GM23338 (cell line): ENCODE results near the gene USH1C. TPM values are rescaled to one million over a fixed set of nuclear protein-coding genes. Genes with fewer than 3 reads are reported as not detected.

ENCODE experiments used
- ATAC-seq: fragments of 200-7000 bp; cut with Tn5 transposase; 3 replicates; pipeline ENCODE4 v1.9.1; 2020
- DNase-seq: peaks from one replicate; pipeline ENCODE4 v3.0.0-alpha.2; 2015; ENCODE audit warnings: low spot score
- H2AFZ ChIP-seq: fragments of 200-600 bp; sonication (generic); 2 replicates; pipeline ENCODE4 v1.8.0; 2016; ENCODE audit warnings: antibody characterized with exemption, mild to moderate bottlenecking, moderate library complexity
- H3F3A ChIP-seq: fragments of 200-600 bp; sonication (generic); replicated peaks from 2 replicates; pipeline ENCODE4 v1.8.0; 2017; ENCODE audit warnings: antibody characterized with exemption, mixed run types, low read depth
- H3K27ac ChIP-seq: fragments of 200-600 bp; sonication (generic); 2 replicates; pipeline ENCODE4 v1.6.1; 2016; ENCODE audit warnings: low read depth
- H3K27me3 ChIP-seq: fragments of 200-600 bp; sonication (generic); 2 replicates; pipeline ENCODE4 v1.8.0; 2016; ENCODE audit warnings: mild to moderate bottlenecking, mixed run types, moderate library complexity; ENCODE audit not compliant: insufficient read depth
- H3K36me3 ChIP-seq: fragments of 200-600 bp; sonication (generic); 2 replicates; pipeline ENCODE4 v1.8.0; 2016; ENCODE audit warnings: mild to moderate bottlenecking; ENCODE audit not compliant: insufficient read depth
- H3K4me1 ChIP-seq: fragments of 200-600 bp; sonication (generic); 2 replicates; pipeline ENCODE4 v1.8.0; 2016; ENCODE audit warnings: mild to moderate bottlenecking, moderate library complexity; ENCODE audit not compliant: insufficient read depth
- H3K4me2 ChIP-seq: fragments of 200-600 bp; sonication (generic); 2 replicates; pipeline ENCODE4 v1.7.1; 2017; ENCODE audit warnings: mixed run types
- H3K4me3 ChIP-seq: fragments of 200-600 bp; sonication (generic); 2 replicates; pipeline ENCODE4 v1.6.1; 2016; ENCODE audit warnings: mixed run types
- H3K79me2 ChIP-seq: fragments of 200-600 bp; sonication (generic); replicated peaks from 2 replicates; pipeline ENCODE4 v1.8.0; 2017; ENCODE audit warnings: mild to moderate bottlenecking; ENCODE audit not compliant: insufficient read depth
- H3K9me2 ChIP-seq: fragments of 200-600 bp; sonication (generic); 2 replicates; pipeline ENCODE4 v1.8.0; 2017; ENCODE audit not compliant: insufficient read depth
- H4K20me1 ChIP-seq: fragments of 200-600 bp; sonication (generic); replicated peaks from 2 replicates; pipeline ENCODE4 v1.8.0; 2017; ENCODE audit warnings: mild to moderate bottlenecking; ENCODE audit not compliant: insufficient read depth
- H3K27ac Mint-ChIP-seq: 2 replicates; pipeline ENCODE4 v1.8.0; 2020; ENCODE audit warnings: inconsistent platforms, mild to moderate bottlenecking, moderate library complexity, mixed read lengths
- H3K27me3 Mint-ChIP-seq: 3 replicates; pipeline ENCODE4 v1.8.0; 2022; ENCODE audit warnings: low read depth, mild to moderate bottlenecking, moderate library complexity, mixed read lengths, inconsistent platforms; ENCODE audit not compliant: insufficient read depth, poor library complexity
- H3K36me3 Mint-ChIP-seq: 3 replicates; pipeline ENCODE4 v1.8.0; 2021; ENCODE audit warnings: low read depth, mild to moderate bottlenecking, inconsistent platforms, moderate library complexity, mixed read lengths
- H3K4me1 Mint-ChIP-seq: 3 replicates; pipeline ENCODE4 v1.8.0; 2020; ENCODE audit warnings: mild to moderate bottlenecking, inconsistent platforms, mixed read lengths
- H3K4me3 Mint-ChIP-seq: 3 replicates; pipeline ENCODE4 v1.8.0; 2021; ENCODE audit warnings: moderate library complexity, mild to moderate bottlenecking, inconsistent platforms, mixed read lengths
- H3K9me3 Mint-ChIP-seq: 3 replicates; pipeline ENCODE4 v1.8.0; 2020; ENCODE audit warnings: moderate library complexity, mild to moderate bottlenecking, inconsistent platforms, mixed read lengths
- CREB1 ChIP-seq: fragments of 250-450 bp; sonication (Bioruptor Pico); IDR thresholded peaks from 2 replicates; pipeline ENCODE4 v1.5.0; 2020; ENCODE audit warnings: low read depth, mild to moderate bottlenecking, moderate library complexity
- CTCF ChIP-seq, 2 experiments: fragments of 200-600 bp in 1 of 2; sonication (generic) in 1 of 2; conservative IDR thresholded peaks; 2 replicates each; pipeline versions ENCODE4 v1.5.1 to v1.6.1; 2016 to 2017; ENCODE audit warnings: antibody characterized with exemption in 2 of 2, low read depth in 2 of 2, mild to moderate bottlenecking in 2 of 2, moderate library complexity in 1 of 2
- ETS1 ChIP-seq: IDR thresholded peaks from 2 replicates; pipeline ENCODE4 v1.6.1; 2016; ENCODE audit warnings: antibody characterized with exemption
- JUNB ChIP-seq: IDR thresholded peaks from one replicate; pipeline ENCODE4 v1.6.1; 2016; ENCODE audit warnings: antibody characterized with exemption; ENCODE audit not compliant: unreplicated experiment
- NANOG ChIP-seq: IDR thresholded peaks from 2 replicates; pipeline ENCODE4 v1.6.1; 2016; ENCODE audit warnings: antibody characterized with exemption, borderline replicate concordance
- POLR2AphosphoS5 ChIP-seq: IDR thresholded peaks from 2 replicates; pipeline ENCODE4 v1.6.1; 2016; ENCODE audit warnings: antibody characterized with exemption, low read depth
- REST ChIP-seq: IDR thresholded peaks from one replicate; pipeline ENCODE4 v1.6.1; 2018; ENCODE audit warnings: antibody characterized with exemption; ENCODE audit not compliant: unreplicated experiment
- STAT1 ChIP-seq: IDR thresholded peaks from one replicate; pipeline ENCODE4 v1.6.1; 2016; ENCODE audit warnings: antibody characterized with exemption; ENCODE audit not compliant: unreplicated experiment
- ZNF331 ChIP-seq: fragments of 250-450 bp; sonication (Bioruptor Pico); IDR thresholded peaks from 2 replicates; pipeline ENCODE4 v1.5.0; 2020; ENCODE audit warnings: low read depth, mild to moderate bottlenecking, moderate library complexity
- polyA plus RNA-seq: library from polyadenylated mRNA; unstranded; fragments of >200 nt; fragmentation: Nextera tagmentation; extraction: Ambion mirVana; gene quantifications from 2 replicates; pipeline ENCODE4 v1.2.1, GENCODE V29; 2016
- total RNA-seq: library from RNA; depleted of rRNA; stranded (reverse); fragments of >200 nt; shearing (Covaris generic); gene quantifications from 2 replicates; pipeline ENCODE4 v1.2.3, GENCODE V29; 2014

Gene USH1C
- total and polyA plus RNA-seq, 2 experiments from 2014 or later, result 1.3 to 1.8 TPM

GRCh38 chr11:17573526-17573925 is 29.3 kb upstream of the USH1C start (continued):
- TF ChIP-seq REST (no peak), ETS1 (no peak), CTCF (conservative IDR thresholded peaks at IDR 0.05; ENCODE audit: low read depth in 2 of 2) (no peak), CREB1 (CRISPR knock-in tag) (no peak), POLR2AphosphoS5 (no peak)

- H3K9me2 ChIP-seq, result no peaks in the 10 kb centered on the region
- no peak overlapping the region for H3K4me3 ChIP-seq
- Mint-ChIP-seq H3K27me3 (peaks cover 3% of the 10 kb centered on the region), H3K9me3 (no peaks in the 10 kb centered on the region), H3K4me1 (peaks cover 13% of the 10 kb centered on the region), H3K27ac (no peak overlapping the region), H3K36me3 (no peaks in the 10 kb centered on the region), H3K4me3 (no peak overlapping the region)
- H3K27ac ChIP-seq, result no peak overlapping the region
- H3F3A ChIP-seq, result no peaks in the 10 kb centered on the region
- H4K20me1 ChIP-seq, result no peaks in the 10 kb centered on the region
- TF ChIP-seq POLR2AphosphoS5, result no peak
- no peak for TF ChIP-seq CREB1 (CRISPR knock-in tag)
- TF ChIP-seq NANOG, result no peak
- TF ChIP-seq ETS1, result no peak
- TF ChIP-seq ZNF331 (CRISPR knock-in tag), result no peak
- no peak for TF ChIP-seq JUNB
- TF ChIP-seq REST, result no peak
- TF ChIP-seq STAT1, result no peak
- H3K27me3 ChIP-seq, result no peaks in the 10 kb centered on the region
- ATAC-seq (no peak), DNase-seq (no peak)
- no peaks in the 10 kb centered on the region for H3K4me1 ChIP-seq
- no peaks in the 10 kb centered on the region for H3K36me3 ChIP-seq
- no peak overlapping the region for H2AFZ ChIP-seq
- H3K4me2 ChIP-seq, result no peak overlapping the region
- no peaks in the 10 kb centered on the region for H3K79me2 ChIP-seq
These were observed 28.7 kb upstream of the USH1C start for GRCh38 chr11:17572791-17573460.
